Right lobe of liver (tissue), 6 donors: ENCODE measurements around the gene ADGRL2. TPM values are rescaled to one million over a fixed set of nuclear protein-coding genes. Genes with fewer than 3 reads are reported as not detected.

Experiments used
- ATAC-seq, 4 donors: fragments of 200-7000 bp; cut with Tn5 transposase; one replicate each; pipeline ENCODE4 v1.9.1; 2020; ENCODE audit warnings: mild to moderate bottlenecking in 4 of 4, moderate library complexity in 4 of 4
- DNase-seq, 3 donors: peaks; one replicate each; pipeline ENCODE4 v3.0.0-alpha.2; 2020
- H3K27ac ChIP-seq, 3 donors: fragments of 200-600 bp; one replicate each; pipeline ENCODE4 v1.8.0; 2022
- H3K27me3 ChIP-seq, 2 donors: fragments of 200-600 bp; one replicate each; pipeline ENCODE4 v1.8.0; 2022
- H3K36me3 ChIP-seq, 4 donors: fragments of 200-600 bp; sonication (generic) in 1 of 4; one replicate each; pipeline versions ENCODE4 v1.5.1 to v1.8.0; 2017 to 2022; ENCODE audit warnings: control low read depth in 1 of 4
- H3K4me1 ChIP-seq, 4 donors: fragments of 200-600 bp; sonication (generic) in 1 of 4; one replicate each; pipeline versions ENCODE4 v1.5.1 to v1.8.0; 2017 to 2022; ENCODE audit warnings: control low read depth in 1 of 4
- H3K4me3 ChIP-seq, 3 donors: fragments of 200-600 bp; one replicate each; pipeline ENCODE4 v1.8.0; 2022
- H3K9me3 ChIP-seq, 4 donors: fragments of 200-600 bp; sonication (generic) in 1 of 4; one replicate each; pipeline versions ENCODE4 v1.5.1 to v1.8.0; 2017 to 2022; ENCODE audit warnings: control low read depth in 1 of 4
- CTCF ChIP-seq, 4 donors: fragments of 200-600 bp in 3 of 4; fragments of 450-650 bp in 1 of 4; IDR thresholded peaks; one replicate each; pipeline versions ENCODE4 v1.5.1 to v1.8.0; 2016 to 2022; ENCODE audit warnings: antibody characterized with exemption in 4 of 4, mild to moderate bottlenecking in 2 of 4
- POLR2A ChIP-seq: fragments of 450-650 bp; IDR thresholded peaks from one replicate; pipeline ENCODE4 v1.6.1; 2017; ENCODE audit warnings: antibody characterized with exemption, mild to moderate bottlenecking
- WGBS: methylation state at CpG from one replicate; pipeline ENCODE4 v1.1.6; 2018; ENCODE audit warnings: low coverage, low lambda C conversion rate; ENCODE audit not compliant: insufficient coverage; ENCODE audit errors: missing lambda C conversion rate; 5-methylcytosine and 5-hydroxymethylcytosine counted together
- intact Hi-C, 2 donors: fragments of 100-400 bp; cut with DNase I; formaldehyde crosslinking; loops; one replicate each; pipeline versions ENCODE4 v1.11.2 to v1.14.1; 2022
- total RNA-seq, 6 experiments: library from RNA; depleted of rRNA in 2 of 6; stranded (reverse); fragments of >200 nt in 2 of 6; fragmentation: NEBNext Ultra II Directional in 3 of 6; extraction: Animal tissue kit (Norgen Biotek cat#: 25700) in 3 of 6; gene quantifications; one replicate each; pipeline versions ENCODE4 v1.1.0 to v1.2.4, GENCODE V29; 2016 to 2023
- donor health status: DM: no; HTN: yes; CAD: no.
- donor health status: DM: no; HTN: no; CAD: no.
- donor health status: DM: no; HTN: no; CAD: no.
- donor health status: DM: no; HTN: yes; CAD: no.
- donor health status: DM: no; HTN: yes; CAD: no.

The ADGRL2 gene
- total RNA-seq, 6 experiments from 2014 or later: 38.0 to 72.3 (median 51.2) TPM

- TF ChIP-seq POLR2A (no peak), CTCF (IDR thresholded peaks at IDR 0.05) (no peak)
- DNase-seq: no peak
- WGBS: 81% methylated on average over 8 of the region's 8 CpGs
- Histone ChIP-seq H3K4me1 (no peaks in the 10 kb centered on the region), H3K36me3 (no peaks in the 10 kb centered on the region), H3K9me3 (no peaks in the 10 kb centered on the region), H3K4me3 (no peak overlapping the region), H3K27ac (no peak overlapping the region), H3K27me3 (no peaks in the 10 kb centered on the region)
- no peak for ATAC-seq
- intact Hi-C loops: no loop called here
Observed at GRCh38 chr1:81757398-81758020, 43.2 kb upstream of the ADGRL2 start.

- no peak for TF ChIP-seq POLR2A
- TF ChIP-seq CTCF (IDR thresholded peaks at IDR 0.05): no peak
- DNase-seq: no peak
- intact Hi-C loops: no loop called here
- Histone ChIP-seq H3K4me1 (no peaks in the 10 kb centered on the region), H3K36me3 (no peaks in the 10 kb centered on the region), H3K27ac (no peak overlapping the region), H3K27me3 (no peaks in the 10 kb centered on the region), H3K4me3 (no peak overlapping the region), H3K9me3 (no peaks in the 10 kb centered on the region)
- no peak for ATAC-seq
- WGBS: 72% methylated on average over 2 of the region's 2 CpGs
Observed at GRCh38 chr1:81758181-81758580, 42.6 kb upstream of the ADGRL2 start.

GRCh38 chr1:81760477-81761097 is 40.1 kb upstream of the ADGRL2 start:
- ATAC-seq: peak in 2 of 4 donors; percentile 52 to 56
- Histone ChIP-seq H3K27ac (no peak overlapping the region), H3K36me3 (no peaks in the 10 kb centered on the region), H3K27me3 (no peaks in the 10 kb centered on the region), H3K4me1 (no peaks in the 10 kb centered on the region), H3K4me3 (no peak overlapping the region), H3K9me3 (no peaks in the 10 kb centered on the region)
- no peak for TF ChIP-seq POLR2A
- TF ChIP-seq CTCF (IDR thresholded peaks at IDR 0.05): peak; percentile 31 to 56 (median 45)
- WGBS: 4% methylated on average over 1 of the region's 1 CpG
- intact Hi-C loops: no loop called here
- DNase-seq: no peak

- intact Hi-C loops: no loop called here
- TF ChIP-seq CTCF (IDR thresholded peaks at IDR 0.05) (no peak), POLR2A (no peak)
- H3K9me3 ChIP-seq: no peaks in the 10 kb centered on the region
- H3K36me3 ChIP-seq: no peaks in the 10 kb centered on the region
- no peak overlapping the region for H3K4me3 ChIP-seq
- ATAC-seq (no peak), DNase-seq (no peak)
- H3K27me3 ChIP-seq: no peaks in the 10 kb centered on the region
- no peak overlapping the region for H3K27ac ChIP-seq
- no peaks in the 10 kb centered on the region for H3K4me1 ChIP-seq
Observed at GRCh38 chr1:81775510-81775909, 25.2 kb upstream of the ADGRL2 start.
